GM18517 (cell line): Measurements from ENCODE around the gene GALNT9.
"Not testable (repeated sequence)": the region's sequence is repeated elsewhere in the genome, so short reads cannot be mapped to it uniquely, and the experiment has no call there.

ENCODE experiments used
- ATAC-seq: cut with Tn5 transposase; IDR thresholded peaks from one replicate; pipeline ENCODE4 v1.9.1; 2021; ENCODE audit warnings: mild to moderate bottlenecking, moderate library complexity; ENCODE audit not compliant: unreplicated experiment

Gene GALNT9

DNA sequence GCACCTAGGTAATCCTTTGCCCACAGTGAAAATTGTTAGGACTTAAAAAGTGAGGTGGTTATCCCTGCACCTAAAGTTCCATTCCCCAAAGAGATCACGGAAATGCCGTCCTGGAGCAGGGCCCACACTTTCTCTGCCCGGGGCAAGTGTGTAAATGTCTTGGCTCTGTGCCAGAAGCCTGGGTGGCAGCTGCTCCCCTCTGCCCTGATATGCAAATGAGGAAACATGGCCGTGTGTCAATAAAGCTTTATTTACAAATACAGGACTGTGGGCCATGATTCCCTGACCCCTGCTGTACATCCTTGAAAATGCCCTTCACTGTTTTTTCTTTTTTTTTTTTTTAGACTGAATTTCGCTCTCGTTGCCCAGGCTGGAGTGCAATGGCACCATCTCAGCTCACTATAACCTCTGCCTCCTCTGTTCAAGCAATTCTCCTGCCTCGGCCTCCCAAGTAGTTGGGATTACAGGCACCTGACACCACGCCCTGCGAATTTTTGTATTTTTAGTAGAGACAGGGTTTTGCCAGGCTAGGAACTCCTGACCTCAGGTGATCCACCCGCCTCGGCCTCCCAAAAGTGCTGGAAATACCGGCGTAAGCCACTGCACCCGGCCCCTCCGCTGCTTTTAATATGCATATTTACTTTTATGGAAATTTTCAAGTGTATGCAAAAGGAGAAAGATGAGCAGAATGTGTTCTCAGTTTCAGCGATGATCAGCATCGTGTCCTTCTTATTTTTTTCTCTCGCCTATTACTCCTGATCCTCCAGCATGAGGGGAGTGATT is 75.5 kb downstream of the GALNT9 start:
- ATAC-seq, result no peak

DNA sequence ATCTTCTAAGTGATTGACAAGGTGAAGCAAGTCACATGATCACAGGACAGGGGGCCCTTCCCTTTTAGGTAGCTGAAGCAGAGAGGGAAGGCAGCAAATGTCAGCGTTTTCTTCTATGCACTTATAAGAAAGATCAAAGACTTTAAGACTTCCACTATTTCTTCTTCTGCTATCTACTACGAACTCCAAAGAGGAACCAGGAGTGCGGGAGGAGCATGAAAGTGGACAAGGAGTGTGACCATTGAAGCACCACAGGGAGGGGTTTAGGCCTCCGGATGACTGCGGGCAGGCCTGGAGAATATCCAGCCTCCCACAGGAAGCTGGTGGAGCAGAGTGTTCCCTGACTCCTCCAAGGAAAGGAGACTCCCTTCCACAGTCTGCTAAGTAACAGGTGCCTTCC is 76.4 kb downstream of the GALNT9 start:
- ATAC-seq, result not testable (repeated sequence)

GRCh38 chr12:132251741-132252490 is 77.5 kb downstream of the GALNT9 start:
- no peak for ATAC-seq

DNA sequence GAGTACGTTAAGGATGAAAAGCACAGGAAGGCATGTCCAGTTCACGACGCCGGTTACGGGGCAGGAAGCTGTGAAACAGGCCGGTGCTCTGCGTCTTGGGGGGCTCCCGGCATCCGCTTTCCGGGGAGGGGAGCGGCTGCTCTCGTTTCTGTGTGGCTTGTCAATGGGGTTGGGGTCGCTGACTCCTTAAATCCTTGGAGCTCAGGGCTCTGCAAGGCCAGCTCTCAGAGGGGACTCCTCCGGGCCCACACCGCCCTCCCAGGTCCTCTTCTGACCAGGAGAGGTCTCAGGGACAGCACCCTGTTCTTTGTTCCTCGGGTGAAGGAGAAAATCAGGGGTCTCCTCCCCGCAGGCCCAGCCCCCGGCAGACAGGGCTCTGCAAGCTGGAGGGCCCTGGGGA is 78.1 kb downstream of the GALNT9 start:
- ATAC-seq, result no peak

DNA sequence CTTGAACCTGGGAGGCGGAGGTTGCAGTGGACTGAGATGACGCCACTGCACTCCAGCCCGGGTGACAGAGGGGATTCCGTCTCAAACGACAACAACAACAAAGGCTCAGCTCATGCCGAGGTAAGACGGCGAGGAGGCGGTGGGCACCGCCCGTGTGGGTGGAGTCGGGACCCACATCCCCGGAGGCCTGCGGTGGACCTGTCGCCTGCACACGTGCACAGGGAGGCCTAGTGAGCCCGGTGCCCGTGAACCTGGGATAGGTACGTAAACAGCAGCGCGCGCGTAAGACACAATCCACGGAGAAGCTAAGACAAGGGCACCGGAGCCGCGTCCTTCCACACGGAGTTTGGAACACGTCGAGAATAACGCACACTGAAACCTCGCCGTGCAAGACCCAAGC is 78.7 kb downstream of the GALNT9 start:
- ATAC-seq, result no peak

DNA sequence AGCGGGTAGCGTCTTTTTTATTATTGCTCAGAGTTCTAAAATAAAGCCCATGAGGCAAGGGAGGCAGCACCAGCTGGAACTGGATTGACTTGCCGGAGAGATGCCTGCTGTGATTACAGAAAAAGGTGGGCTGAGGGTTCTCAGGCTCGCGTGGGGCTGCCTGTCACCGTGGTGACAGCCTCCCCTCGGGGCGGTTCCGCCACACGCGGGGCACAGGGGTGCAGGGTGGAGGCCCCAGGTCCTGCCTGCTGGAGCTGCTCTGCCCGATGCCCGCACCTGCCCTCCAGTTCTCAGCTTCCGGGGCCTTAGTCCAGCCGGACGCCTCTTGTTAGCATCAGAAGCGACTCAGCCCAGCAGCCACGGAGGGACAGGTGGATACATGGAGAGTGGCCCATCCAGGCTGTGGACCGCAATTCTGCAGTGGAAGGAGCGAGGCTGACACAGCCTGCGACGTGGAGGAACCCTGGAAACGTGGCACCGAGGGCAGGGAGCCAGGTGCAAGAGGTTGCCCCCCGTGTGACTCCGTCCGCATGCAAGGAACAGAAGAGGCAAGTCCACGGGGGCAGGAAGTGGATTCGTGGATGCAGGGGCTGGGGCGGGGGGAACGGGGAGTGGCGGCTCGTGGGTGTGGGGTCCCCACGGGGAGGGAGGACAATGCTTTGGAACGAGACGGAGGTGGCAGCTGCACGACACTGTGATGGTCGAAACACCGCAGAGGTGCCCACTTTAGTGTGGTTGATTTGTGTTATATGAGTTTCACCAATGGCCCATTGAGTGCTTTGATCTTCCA is 79.5 kb downstream of the GALNT9 start:
- no peak for ATAC-seq

- no peak for ATAC-seq
Measured at GRCh38 chr12:132248453-132249167, 80.8 kb downstream of the GALNT9 start.

DNA sequence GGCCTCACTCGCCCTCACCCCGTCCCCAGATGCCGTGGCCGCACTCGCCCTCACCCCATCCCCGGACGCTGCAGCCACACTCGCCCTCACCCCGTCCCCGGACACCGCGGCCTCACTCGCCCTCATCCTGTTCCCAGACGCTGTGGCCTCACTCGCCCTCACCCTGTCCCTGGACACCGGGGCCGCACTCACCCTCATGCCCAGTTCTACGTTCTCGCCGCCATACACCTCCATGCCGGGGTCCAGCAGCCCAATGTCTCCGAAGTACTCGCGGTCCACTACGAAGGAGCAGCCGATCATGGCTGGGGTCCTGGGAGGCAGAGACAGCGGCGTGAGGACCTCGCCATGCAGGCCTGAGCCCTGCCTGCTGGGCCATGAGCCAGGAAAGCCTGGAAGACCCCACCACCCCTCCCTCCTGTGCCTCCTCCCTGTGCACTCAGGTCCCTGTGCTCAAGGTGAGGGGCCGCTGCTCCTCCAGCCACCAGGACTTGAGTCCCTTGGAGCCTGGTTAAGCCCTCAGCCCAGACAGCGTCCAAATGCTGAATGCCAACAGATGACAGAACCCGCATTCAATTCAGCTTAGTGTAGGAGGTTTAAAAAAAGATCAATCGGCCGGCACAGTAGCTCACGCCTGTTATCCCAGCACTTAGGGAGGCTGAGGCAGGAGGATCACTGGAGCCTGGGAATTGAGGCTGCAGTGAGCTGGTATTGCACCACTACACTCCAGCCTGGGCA is 81.5 kb downstream of the GALNT9 start:
- ATAC-seq, result no peak

GRCh38 chr12:132246997-132247717 is 82.2 kb downstream of the GALNT9 start:
- ATAC-seq, result no peak

DNA sequence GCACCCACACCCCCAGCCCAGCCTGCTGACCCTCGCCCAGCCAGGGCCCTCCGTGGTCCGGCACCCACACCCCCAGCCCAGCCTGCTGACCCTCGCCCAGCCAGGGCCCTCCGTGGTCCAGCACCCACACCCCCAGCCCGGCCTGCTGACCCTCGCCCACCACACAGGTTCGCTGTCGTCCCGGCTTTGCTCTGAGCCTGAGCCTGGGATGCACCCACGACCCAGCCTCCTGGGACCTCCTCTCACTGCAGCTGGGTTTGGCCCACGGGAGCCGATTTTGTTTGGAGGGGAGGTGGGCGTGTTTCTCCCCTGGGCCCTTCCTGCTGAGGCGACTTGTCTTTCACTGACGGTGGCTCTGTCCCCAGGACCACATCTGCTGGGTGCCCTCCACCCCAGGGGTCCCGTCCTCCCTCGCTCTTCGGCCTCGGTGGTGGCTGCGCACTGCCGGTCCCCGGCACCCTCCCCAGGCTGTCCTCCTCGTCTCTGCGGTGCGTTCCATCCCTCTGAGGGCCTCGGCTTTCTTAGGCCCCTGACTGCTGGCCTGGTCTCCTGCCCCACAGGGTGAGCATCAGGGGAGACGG is 83.8 kb downstream of the GALNT9 start:
- ATAC-seq, result no peak

DNA sequence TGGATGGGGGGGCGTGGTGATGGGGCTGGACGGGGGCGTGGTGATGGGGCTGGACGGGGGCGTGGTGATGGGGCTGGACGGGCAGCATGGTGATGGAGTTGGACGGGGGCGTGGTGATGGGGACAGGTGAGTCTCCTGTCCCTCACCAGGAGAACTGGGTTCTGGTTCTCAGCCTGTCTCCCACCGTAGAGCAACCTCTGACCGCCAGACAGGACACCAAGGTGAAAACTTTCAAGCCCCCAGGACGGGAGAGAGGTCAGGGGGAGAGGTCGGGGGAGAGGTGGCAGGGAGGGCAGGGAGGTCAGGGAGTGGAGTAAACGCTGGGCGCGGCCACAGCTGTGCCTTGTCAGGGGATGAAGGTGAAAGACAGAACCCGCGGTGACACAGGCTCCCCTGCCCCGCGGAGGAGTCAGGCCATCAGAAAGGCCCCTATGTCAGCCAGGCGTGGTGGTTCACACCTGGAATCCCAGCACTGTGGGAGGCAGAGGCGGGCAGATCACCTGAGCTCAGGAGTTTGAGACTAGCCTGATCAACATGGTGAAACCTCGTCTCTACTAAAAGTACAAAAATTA is 84.6 kb downstream of the GALNT9 start:
- ATAC-seq, result no peak

- ATAC-seq, result no peak
Measured at GRCh38 chr12:132243596-132244310, 85.6 kb downstream of the GALNT9 start.

- ATAC-seq, result not testable (repeated sequence)
Measured at GRCh38 chr12:132243171-132243570, 86.2 kb downstream of the GALNT9 start.

- ATAC-seq, result not testable (repeated sequence)
Measured at GRCh38 chr12:132240669-132241007, 88.8 kb downstream of the GALNT9 start.

DNA sequence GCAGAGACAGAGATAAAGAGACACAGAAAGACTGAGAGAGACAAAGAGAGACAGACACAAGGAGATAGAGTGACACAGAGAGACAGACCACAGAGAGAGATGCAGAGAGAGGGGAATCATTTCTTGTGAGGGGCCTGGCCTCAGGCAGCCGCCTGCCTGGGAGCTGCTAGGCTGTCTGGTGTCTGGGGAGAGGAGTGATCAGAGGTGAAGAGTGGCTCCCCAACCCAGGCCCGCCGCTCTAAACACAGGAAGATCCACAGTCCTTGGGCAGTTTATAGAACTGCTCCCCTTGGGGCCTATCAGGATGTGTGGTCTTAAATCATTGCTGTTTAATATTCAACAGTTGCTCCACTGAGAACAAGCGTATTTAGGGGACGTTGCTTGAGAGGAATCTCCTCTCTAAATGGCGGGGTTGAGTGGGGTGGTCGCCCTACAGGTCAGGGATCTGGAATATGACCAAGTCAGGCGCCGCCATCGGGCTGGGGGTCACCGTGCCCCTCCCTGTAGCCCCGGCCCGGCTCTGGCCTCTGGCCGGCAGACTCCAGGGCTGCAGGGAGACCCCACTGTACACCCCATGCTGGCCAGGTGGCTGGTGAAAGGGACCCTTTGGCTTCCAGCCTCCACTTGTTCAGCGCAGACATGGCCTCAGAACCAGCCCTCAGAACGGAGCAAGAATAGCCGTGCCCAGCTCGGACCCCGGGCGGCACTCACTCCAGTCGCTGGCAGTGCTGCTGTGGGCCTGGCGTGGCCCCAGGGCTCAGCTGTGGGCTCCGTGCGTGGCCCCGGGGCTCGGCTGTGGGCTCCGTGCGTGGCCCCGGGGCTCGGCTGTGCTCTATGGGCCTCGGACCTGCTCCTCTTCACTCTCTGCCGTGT is 89.4 kb downstream of the GALNT9 start:
- no peak for ATAC-seq

- no peak for ATAC-seq
Measured at GRCh38 chr12:132239392-132239791, 90.0 kb downstream of the GALNT9 start.

DNA sequence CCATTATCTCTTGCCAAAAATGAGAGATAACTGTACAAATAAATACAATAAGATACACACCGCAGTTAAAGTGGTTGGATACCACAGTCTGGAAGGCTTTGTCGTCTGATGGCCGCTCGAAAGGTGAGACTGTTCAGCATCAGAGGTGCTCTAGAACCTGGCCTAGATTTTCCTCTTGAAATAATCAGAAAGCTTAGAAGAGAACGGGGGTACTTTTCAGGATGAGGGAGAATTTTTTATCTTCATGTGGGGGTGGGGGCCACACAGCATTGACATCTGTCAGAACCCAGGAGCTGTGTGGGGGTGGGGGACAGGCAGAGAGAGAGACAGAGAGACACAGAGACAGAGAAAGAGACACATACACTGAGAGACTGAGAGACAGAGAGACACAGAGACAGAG is 90.5 kb downstream of the GALNT9 start:
- ATAC-seq, result no peak
